ENCODE measurements around the gene ABTB2.

ABTB2 gene

GRCh38 chr11:34139346-34139745 lies 218.5 kb downstream of the ABTB2 start:
- TF ChIP-seq CTCF (IDR thresholded peaks at IDR 0.05): no peak

- no peak for TF ChIP-seq CTCF (IDR thresholded peaks at IDR 0.05)
Measured at GRCh38 chr11:34136420-34136819, 221.4 kb downstream of the ABTB2 start.

- TF ChIP-seq CTCF (IDR thresholded peaks at IDR 0.05): no peak
Measured at GRCh38 chr11:34135439-34135838, 222.4 kb downstream of the ABTB2 start.

GRCh38 chr11:34134765-34135164 lies 223.0 kb downstream of the ABTB2 start:
- no peak for TF ChIP-seq CTCF (IDR thresholded peaks at IDR 0.05)

- TF ChIP-seq CTCF (IDR thresholded peaks at IDR 0.05): no peak
Measured at GRCh38 chr11:34132261-34132965, 225.4 kb downstream of the ABTB2 start.

GRCh38 chr11:34128824-34129223 lies 229.0 kb downstream of the ABTB2 start:
- TF ChIP-seq CTCF (IDR thresholded peaks at IDR 0.05): no peak

GRCh38 chr11:34126959-34127848 lies 230.6 kb downstream of the ABTB2 start:
- TF ChIP-seq CTCF (IDR thresholded peaks at IDR 0.05): no peak
